Progenitor cell of endocrine pancreas (in vitro differentiated cells): Measurements from ENCODE around the gene ABCA4. TPM values are rescaled to one million over a fixed set of nuclear protein-coding genes. Genes with fewer than 3 reads are reported as not detected.
"Not testable (repeated sequence)": the region's sequence is repeated elsewhere in the genome, so short reads cannot be mapped to it uniquely, and the experiment has no call there.

Experiments used
- DNase-seq: peaks from one replicate; pipeline ENCODE4 v3.0.0; 2021; ENCODE audit warnings: low spot score; ENCODE audit not compliant: unreplicated experiment
- H3K27ac Mint-ChIP-seq: 2 replicates; pipeline ENCODE4 v1.8.0; 2021; ENCODE audit warnings: mild to moderate bottlenecking, moderate library complexity, mixed read lengths
- H3K27me3 Mint-ChIP-seq: 2 replicates; pipeline ENCODE4 v1.8.0; 2021; ENCODE audit warnings: mixed read lengths
- H3K36me3 Mint-ChIP-seq: 2 replicates; pipeline ENCODE4 v1.8.0; 2022; ENCODE audit warnings: mixed read lengths; ENCODE audit not compliant: insufficient read depth
- H3K4me1 Mint-ChIP-seq: 2 replicates; pipeline ENCODE4 v1.8.0; 2021; ENCODE audit warnings: low read depth, mixed read lengths
- H3K4me3 Mint-ChIP-seq: 2 replicates; pipeline ENCODE4 v1.8.0; 2021; ENCODE audit warnings: low read depth, mild to moderate bottlenecking, moderate library complexity, mixed read lengths
- H3K9me3 Mint-ChIP-seq: 2 replicates; pipeline ENCODE4 v1.8.0; 2021; ENCODE audit warnings: low read depth, mixed read lengths
- total RNA-seq: library from RNA; stranded (reverse); gene quantifications from 2 replicates; pipeline ENCODE4 v1.2.1, GENCODE V29; 2021
- TF ChIP-seq, protein P1 (sequence below): fragments of 200-600 bp; sonication (generic); IDR thresholded peaks from one replicate; pipeline ENCODE4 v1.5.0; 2021; ENCODE audit warnings: antibody characterized with exemption, mild to moderate bottlenecking; ENCODE audit not compliant: unreplicated experiment

Gene ABCA4
- total RNA-seq, 1 donor from 2014 or later: 0.86 TPM

DNA sequence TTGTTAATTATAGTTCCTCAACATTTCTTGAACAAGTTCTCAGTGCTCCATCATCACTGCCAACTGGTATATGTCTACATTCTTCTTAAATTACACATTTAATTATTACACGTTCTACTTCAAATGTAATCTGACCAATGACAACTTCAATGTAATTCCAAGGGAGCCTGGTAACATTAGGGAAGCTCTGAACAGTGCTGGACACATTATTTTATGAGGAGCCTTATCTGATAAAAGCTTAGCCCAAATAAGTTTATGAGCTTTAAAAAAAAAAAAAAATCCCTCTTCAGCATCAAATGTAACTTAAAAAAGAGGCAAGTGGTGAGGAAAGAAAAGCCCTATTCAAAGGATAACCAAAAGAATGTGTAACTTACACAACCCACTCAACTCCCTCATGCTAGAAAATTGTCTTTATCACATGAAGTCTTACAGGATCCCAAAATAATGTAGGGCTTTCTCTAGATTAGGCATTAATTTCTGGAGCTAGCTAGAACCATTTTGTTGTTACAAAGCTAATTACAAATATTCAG is 35.2 kb upstream of the ABCA4 start:
- Mint-ChIP-seq H3K9me3 (peaks cover 9% of the 10 kb centered on the region), H3K27ac (no peak overlapping the region)

DNA sequence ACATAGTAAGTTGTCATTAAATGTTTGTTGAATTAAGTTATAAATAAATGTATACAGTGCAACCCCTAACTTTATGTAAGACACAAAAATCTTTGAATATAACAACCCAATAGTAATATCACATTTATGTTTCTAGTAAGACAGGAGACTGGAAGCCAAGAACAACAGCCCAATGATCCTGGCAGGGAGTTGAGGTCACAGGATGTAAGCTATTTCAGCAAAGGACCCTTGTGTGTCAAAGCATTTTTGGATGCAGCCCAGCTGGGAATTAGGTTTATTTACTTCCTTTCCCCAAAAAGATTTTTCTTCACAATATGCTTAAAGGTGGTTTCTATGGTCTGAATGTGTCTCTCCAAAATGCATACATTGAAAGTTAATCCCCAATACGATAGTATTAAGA is 34.0 kb upstream of the ABCA4 start:
- Mint-ChIP-seq H3K4me3 (no peak overlapping the region), H3K4me1 (peaks cover 2% of the 10 kb centered on the region), H3K36me3 (no peaks in the 10 kb centered on the region), H3K27me3 (no peaks in the 10 kb centered on the region), H3K27ac (no peak overlapping the region), H3K9me3 (peaks cover 9% of the 10 kb centered on the region)
- TF ChIP-seq, protein P1, sequence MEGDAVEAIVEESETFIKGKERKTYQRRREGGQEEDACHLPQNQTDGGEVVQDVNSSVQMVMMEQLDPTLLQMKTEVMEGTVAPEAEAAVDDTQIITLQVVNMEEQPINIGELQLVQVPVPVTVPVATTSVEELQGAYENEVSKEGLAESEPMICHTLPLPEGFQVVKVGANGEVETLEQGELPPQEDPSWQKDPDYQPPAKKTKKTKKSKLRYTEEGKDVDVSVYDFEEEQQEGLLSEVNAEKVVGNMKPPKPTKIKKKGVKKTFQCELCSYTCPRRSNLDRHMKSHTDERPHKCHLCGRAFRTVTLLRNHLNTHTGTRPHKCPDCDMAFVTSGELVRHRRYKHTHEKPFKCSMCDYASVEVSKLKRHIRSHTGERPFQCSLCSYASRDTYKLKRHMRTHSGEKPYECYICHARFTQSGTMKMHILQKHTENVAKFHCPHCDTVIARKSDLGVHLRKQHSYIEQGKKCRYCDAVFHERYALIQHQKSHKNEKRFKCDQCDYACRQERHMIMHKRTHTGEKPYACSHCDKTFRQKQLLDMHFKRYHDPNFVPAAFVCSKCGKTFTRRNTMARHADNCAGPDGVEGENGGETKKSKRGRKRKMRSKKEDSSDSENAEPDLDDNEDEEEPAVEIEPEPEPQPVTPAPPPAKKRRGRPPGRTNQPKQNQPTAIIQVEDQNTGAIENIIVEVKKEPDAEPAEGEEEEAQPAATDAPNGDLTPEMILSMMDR: no peak
- DNase-seq: no peak

More for the DNA sequence above, 35.2 kb upstream of the ABCA4 start:
- no peaks in the 10 kb centered on the region for H3K27me3 Mint-ChIP-seq
- H3K36me3 Mint-ChIP-seq: no peaks in the 10 kb centered on the region
- TF ChIP-seq, protein P1: no peak
- DNase-seq: no peak
- no peak overlapping the region for H3K4me3 Mint-ChIP-seq
- peaks cover 2% of the 10 kb centered on the region for H3K4me1 Mint-ChIP-seq

DNA sequence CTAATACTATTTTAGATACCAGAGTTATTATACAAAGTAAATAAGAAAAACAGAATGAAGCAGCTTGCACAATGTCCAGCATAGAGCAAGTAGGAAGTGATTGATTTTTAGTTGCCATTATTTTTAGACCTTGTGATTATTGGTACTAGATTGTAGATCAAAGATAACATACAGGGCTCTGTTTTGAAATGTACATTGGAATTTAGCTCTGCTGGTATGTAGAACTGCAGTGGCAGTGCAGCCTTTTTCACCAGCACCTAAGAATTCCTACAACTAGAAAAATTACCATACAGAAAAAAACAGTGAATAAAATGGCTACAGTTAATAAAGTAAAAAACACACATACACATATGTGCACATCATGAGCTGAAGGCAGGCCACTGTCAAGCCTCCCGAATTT is 32.2 kb upstream of the ABCA4 start:
- H3K27me3 Mint-ChIP-seq: no peaks in the 10 kb centered on the region
- TF ChIP-seq, protein P1: no peak

DNA sequence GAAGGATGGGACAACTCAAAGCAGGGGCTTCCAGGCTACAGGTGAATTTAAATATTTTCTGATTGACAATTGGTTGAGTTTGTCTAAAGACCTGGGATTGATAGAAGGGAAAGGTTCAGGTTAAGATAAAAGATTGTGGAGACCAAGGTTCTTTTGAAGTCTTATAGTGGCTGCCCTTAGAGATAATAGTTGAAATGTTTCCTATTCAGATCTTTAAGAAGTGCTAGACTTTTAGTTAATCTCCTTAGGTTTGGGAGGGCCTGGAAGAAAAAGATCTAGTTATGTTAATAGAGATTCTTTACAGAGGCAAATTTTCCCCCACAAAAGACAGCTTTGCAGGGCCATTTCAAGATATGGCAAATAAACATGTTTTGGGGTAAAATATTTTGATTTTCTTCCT is 28.2 kb upstream of the ABCA4 start:
- H3K36me3 Mint-ChIP-seq, H3K9me3 Mint-ChIP-seq, H3K27me3 Mint-ChIP-seq, H3K4me1 Mint-ChIP-seq, H3K4me3 Mint-ChIP-seq, H3K27ac Mint-ChIP-seq, DNase-seq: not testable (repeated sequence)

More for the DNA sequence above, 32.2 kb upstream of the ABCA4 start:
- H3K27ac Mint-ChIP-seq: no peak overlapping the region
- H3K4me1 Mint-ChIP-seq: peaks cover 3% of the 10 kb centered on the region
- H3K36me3 Mint-ChIP-seq: no peaks in the 10 kb centered on the region
- no peak overlapping the region for H3K4me3 Mint-ChIP-seq
- no peak for DNase-seq
- peaks cover 9% of the 10 kb centered on the region for H3K9me3 Mint-ChIP-seq

DNA sequence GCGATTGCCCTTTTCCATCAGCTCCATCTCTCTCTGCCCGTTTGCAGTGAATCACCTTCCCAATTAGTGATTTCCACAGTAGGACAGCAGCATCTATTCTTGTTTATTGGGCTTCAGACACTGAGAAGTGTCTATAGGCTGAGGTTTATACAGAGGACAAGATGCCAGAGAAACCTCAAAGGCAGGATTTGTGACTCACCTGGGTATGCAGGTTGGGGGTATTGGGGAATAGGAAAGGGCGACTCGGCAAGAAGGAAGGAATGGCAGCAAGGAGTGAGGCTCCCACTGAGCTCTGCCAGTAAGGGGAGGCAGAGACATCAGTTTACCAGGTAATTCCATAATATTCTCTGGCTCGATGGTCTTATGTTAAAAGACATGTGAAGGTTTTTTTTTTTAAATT is 25.3 kb upstream of the ABCA4 start:
- H3K27ac Mint-ChIP-seq: no peak overlapping the region
- no peaks in the 10 kb centered on the region for H3K36me3 Mint-ChIP-seq
- no peak overlapping the region for H3K4me3 Mint-ChIP-seq
- peaks cover 1% of the 10 kb centered on the region for H3K4me1 Mint-ChIP-seq
- TF ChIP-seq, protein P1: no peak
- H3K9me3 Mint-ChIP-seq: no peaks in the 10 kb centered on the region
- DNase-seq: no peak
- H3K27me3 Mint-ChIP-seq: no peaks in the 10 kb centered on the region

DNA sequence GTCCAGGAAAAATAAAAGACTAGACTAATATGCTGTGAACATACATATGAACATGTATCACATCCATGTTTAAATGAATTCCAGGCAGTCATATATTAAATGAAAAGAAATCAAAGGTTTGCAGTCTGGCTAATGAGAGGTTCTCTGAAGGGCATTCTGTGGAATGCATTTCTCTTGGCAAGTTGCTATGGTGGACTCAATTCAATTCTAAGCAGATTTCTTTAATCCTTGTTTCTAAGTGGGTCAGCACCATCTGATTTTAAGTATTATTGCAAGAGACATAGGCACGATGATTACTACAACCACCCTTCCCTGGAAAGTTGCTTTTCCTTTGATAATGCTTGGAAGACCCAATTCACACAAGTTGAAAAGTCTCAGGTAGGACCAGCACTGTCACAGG is 23.9 kb upstream of the ABCA4 start:
- H3K4me3 Mint-ChIP-seq: no peak overlapping the region
- H3K4me1 Mint-ChIP-seq: peaks cover 1% of the 10 kb centered on the region
- H3K27me3 Mint-ChIP-seq: no peaks in the 10 kb centered on the region
- H3K36me3 Mint-ChIP-seq: no peaks in the 10 kb centered on the region
- H3K9me3 Mint-ChIP-seq: no peaks in the 10 kb centered on the region
- DNase-seq: no peak
- TF ChIP-seq, protein P1: no peak
- H3K27ac Mint-ChIP-seq: no peak overlapping the region
